ENCODE data around the gene NECTIN1.
"Not testable (repeated sequence)": the region's sequence is repeated elsewhere in the genome, so short reads cannot be mapped to it uniquely, and the experiment has no call there.

NECTIN1 gene

DNA sequence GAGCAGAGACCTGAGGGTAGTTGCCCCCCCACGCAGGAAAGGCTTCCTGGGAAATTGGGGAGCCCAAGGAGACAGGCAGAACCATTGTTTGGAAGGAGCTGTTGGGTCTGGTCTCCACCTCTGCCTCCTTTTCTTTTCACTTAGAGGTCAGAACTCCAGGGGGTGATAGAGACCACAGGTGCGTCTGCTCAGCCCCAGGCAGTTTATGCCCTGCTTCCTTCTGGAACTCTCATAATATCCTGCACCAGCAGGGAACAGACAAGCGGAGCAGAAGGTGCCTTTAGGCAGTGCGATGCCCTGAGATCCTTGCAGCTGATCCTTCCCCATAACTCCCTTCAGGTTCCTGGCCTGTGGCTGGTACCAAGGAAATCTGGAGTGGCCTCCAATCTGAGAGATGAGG, 120.2 kb downstream of the NECTIN1 start:
- Histone ChIP-seq H3K36me3 (ENCODE audit: control insufficient read depth, insufficient read depth, low read length) (no peaks in the 10 kb centered on the region), H3K4me1 (ENCODE audit: control insufficient read depth, insufficient read depth, low read length) (peaks cover 24% of the 10 kb centered on the region), H3K9me3 (ENCODE audit: control insufficient read depth, insufficient read depth, low read depth, low read length) (no peaks in the 10 kb centered on the region), H3K4me3 (ENCODE audit: low read depth, low read length) (no peak overlapping the region), H3K9ac (ENCODE audit: low read length) (no peak overlapping the region), H3K27ac (ENCODE audit: low read depth, low read length) (no peak overlapping the region), H3K27me3 (ENCODE audit: control insufficient read depth, insufficient read depth, low read length) (peaks cover 60% of the 10 kb centered on the region)

DNA sequence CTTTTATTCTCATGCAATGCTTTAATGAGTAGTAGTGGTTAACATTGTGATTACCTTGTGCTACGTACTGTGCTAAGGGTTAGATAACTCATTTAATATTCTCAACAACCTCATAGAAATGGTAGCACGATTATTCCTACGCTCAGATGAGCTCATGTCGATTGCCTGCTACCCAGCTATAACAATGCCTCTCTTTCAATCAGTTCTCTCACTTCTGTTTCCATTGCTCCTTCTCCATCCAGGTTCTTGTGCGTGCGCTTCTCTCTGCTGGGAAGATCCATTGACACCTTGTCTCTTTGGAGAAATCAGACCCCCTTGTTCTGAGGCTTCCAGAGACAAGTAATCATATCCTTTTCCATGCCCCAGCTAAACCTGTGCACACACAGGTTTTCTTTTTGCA, 120.8 kb downstream of the NECTIN1 start:
- 0 out of 2 replicates have a peak overlapping the region, but pooled peaks have one; percentile 18 for H3K4me3 ChIP-seq (ENCODE audit: low read depth, low read length)
- no peak overlapping the region for H3K27ac ChIP-seq (ENCODE audit: low read depth, low read length)

DNA sequence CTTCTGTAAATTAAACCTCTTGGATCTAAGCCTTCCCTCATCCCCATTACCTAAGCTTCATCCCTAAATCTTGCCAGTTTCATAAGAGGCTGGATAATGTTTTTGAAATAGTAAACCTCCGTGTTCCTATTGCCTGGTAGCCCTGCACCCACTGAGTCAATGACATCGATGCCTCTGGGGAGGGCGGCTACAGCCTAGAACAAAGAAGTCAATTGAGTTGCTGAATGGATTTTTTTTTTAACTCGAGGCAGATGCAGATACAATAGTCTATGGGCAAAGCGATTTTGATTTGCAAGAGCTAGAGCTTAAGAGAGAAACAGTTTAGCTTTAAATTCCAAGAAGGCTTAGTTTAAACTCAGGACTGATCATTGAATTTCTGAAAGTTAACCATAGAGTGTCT, 121.3 kb downstream of the NECTIN1 start:
- H3K9me3 ChIP-seq (ENCODE audit: control insufficient read depth, insufficient read depth, low read depth, low read length): no peaks in the 10 kb centered on the region
- 0 out of 2 replicates have a peak overlapping the region, but pooled peaks have one; percentile 18 for H3K4me3 ChIP-seq (ENCODE audit: low read depth, low read length)
- no peaks in the 10 kb centered on the region for H3K36me3 ChIP-seq (ENCODE audit: control insufficient read depth, insufficient read depth, low read length)
- no peak overlapping the region for H3K27ac ChIP-seq (ENCODE audit: low read depth, low read length)
- H3K27me3 ChIP-seq (ENCODE audit: control insufficient read depth, insufficient read depth, low read length): peaks cover 60% of the 10 kb centered on the region
- H3K9ac ChIP-seq (ENCODE audit: low read length): no peak overlapping the region
- H3K4me1 ChIP-seq (ENCODE audit: control insufficient read depth, insufficient read depth, low read length): peaks cover 17% of the 10 kb centered on the region

More for the DNA sequence above, 120.8 kb downstream of the NECTIN1 start:
- H3K9ac ChIP-seq (ENCODE audit: low read length): no peak overlapping the region
- H3K36me3 ChIP-seq (ENCODE audit: control insufficient read depth, insufficient read depth, low read length): no peaks in the 10 kb centered on the region
- peaks cover 20% of the 10 kb centered on the region for H3K4me1 ChIP-seq (ENCODE audit: control insufficient read depth, insufficient read depth, low read length)
- no peaks in the 10 kb centered on the region for H3K9me3 ChIP-seq (ENCODE audit: control insufficient read depth, insufficient read depth, low read depth, low read length)
- H3K27me3 ChIP-seq (ENCODE audit: control insufficient read depth, insufficient read depth, low read length): peaks cover 63% of the 10 kb centered on the region

DNA sequence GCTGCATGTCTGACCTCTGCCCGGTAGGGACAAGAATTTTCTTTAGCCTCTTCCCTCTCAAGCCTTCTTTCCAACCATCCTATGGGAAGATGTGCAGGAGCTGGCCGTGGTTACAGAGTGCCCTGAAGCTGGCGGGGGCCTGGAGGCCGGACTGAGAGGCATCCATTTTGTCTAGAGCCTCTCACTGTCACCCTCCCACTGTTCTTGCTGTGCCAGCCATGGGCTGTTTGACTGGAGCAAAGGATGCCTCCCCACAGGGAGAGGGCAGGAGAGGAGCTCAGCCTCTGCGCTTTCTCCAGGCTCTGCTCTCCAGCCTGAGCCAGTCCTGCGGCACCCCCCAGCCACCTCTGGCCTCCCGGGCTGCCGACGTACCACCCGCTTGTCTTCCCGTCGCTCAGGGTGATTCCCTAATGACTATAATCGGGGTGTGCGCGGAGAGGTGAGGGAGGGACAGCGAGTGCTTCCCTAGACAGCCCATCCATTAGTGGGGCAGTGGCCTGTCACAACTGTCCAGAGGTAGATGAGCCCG, 123.8 kb downstream of the NECTIN1 start:
- Histone ChIP-seq H3K27me3 (ENCODE audit: control insufficient read depth, insufficient read depth, low read length) (peaks cover 54% of the 10 kb centered on the region), H3K9me3 (ENCODE audit: control insufficient read depth, insufficient read depth, low read depth, low read length) (no peaks in the 10 kb centered on the region), H3K36me3 (ENCODE audit: control insufficient read depth, insufficient read depth, low read length) (no peaks in the 10 kb centered on the region), H3K4me1 (ENCODE audit: control insufficient read depth, insufficient read depth, low read length) (peaks cover 21% of the 10 kb centered on the region), H3K4me3 (ENCODE audit: low read depth, low read length) (no peak overlapping the region), H3K9ac (ENCODE audit: low read length) (no peak overlapping the region), H3K27ac (ENCODE audit: low read depth, low read length) (no peak overlapping the region)

DNA sequence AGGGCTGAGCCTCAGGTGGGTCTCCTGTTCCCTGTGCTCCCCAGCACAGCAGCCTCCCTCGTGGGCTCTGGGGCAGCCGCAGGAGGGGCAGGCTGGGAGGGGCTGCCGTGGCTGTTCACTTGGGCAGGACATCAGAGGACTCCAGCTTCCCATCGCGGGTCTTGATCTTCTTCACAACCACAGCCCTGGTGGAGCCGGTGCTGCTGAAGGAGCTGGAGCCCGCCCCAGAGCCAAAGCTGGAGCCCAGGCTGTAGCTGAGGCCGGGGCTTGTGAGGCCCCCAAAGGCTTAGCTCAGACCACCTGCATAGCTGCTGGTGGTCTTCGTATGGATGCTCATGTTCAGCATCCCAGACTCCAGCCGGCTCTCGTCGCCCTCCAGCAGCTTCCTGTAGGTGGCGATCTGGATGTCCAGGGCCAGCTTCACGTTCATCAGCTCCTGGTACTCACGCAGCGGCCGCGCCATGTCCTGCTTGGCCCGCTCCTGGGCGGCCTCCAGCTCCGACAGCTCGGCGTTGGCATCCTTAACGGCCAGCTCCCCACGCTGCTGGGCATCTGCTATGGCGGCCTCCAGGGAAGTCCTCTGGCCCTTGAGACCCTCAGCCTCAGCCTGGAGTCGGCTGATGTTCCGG, 126.1 kb downstream of the NECTIN1 start:
- Histone ChIP-seq H3K4me3 (ENCODE audit: low read depth, low read length) (no peak overlapping the region), H3K9ac (ENCODE audit: low read length) (no peak overlapping the region), H3K27ac (ENCODE audit: low read depth, low read length) (no peak overlapping the region), H3K27me3 (ENCODE audit: control insufficient read depth, insufficient read depth, low read length) (peaks cover 39% of the 10 kb centered on the region), H3K9me3 (ENCODE audit: control insufficient read depth, insufficient read depth, low read depth, low read length) (no peaks in the 10 kb centered on the region), H3K36me3 (ENCODE audit: control insufficient read depth, insufficient read depth, low read length) (no peaks in the 10 kb centered on the region), H3K4me1 (ENCODE audit: control insufficient read depth, insufficient read depth, low read length) (peaks cover 12% of the 10 kb centered on the region)

DNA sequence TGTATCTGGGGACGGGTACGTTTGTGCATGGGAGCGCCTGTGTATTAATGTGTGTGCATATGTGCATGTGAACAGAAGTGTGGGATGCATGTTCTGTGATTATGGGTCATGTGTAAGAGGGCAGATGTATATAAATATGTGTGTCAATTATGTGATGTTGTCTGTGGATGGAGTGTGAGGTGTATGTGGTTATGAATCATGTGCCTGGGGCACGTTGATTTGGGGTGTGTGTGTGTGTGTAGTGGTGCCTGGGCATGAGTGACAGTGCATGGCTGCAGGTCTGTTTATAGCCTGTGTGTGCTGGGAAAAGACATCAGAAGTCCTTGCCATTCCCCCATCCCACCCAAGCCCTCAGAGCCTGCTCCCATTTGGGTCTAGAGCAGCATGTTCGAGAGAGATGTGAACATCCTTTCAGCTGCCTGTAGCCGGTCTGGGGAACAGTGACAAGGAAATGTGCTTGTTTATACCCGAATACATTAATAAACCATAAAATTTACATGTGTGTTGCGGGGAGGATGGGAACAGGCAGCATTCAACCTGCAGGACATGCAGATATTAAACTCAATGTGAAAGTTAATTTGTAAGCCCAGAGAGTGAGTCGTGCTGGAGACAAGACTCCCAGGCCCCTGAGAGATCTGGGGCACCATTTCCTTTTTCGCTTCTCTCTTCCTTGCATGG, 129.0 kb downstream of the NECTIN1 start:
- peaks cover 7% of the 10 kb centered on the region; the same call in 1 of the 2 replicates for H3K4me1 ChIP-seq (ENCODE audit: control insufficient read depth, insufficient read depth, low read length)
- no peak overlapping the region for H3K27ac ChIP-seq (ENCODE audit: low read depth, low read length)
- H3K9ac ChIP-seq (ENCODE audit: low read length): no peak overlapping the region
- H3K4me3 ChIP-seq (ENCODE audit: low read depth, low read length): no peak overlapping the region
- H3K9me3 ChIP-seq (ENCODE audit: control insufficient read depth, insufficient read depth, low read depth, low read length): no peaks in the 10 kb centered on the region
- no peaks in the 10 kb centered on the region for H3K36me3 ChIP-seq (ENCODE audit: control insufficient read depth, insufficient read depth, low read length)
- peaks cover 13% of the 10 kb centered on the region; the same call in 1 of the 2 replicates for H3K27me3 ChIP-seq (ENCODE audit: control insufficient read depth, insufficient read depth, low read length)

DNA sequence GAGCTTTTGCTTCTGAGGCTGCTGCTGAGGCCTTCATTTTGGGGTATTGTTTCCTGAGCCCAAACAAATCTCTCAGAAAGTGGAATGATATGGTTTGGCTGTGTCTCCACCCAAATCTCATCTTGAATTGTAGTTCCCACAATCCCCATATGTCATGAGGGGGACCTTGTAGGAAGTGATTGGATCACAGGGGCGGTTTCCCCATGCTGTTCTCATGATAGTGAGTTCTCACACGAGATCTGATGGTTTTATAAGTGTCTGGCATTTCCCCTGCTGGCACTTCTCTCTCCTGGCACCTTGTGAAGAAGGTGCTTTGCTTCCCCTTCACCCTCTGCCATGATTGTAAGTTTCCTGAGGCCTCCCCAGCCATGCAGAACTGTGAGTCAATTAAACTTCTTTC, 133.1 kb downstream of the NECTIN1 start:
- not testable (repeated sequence) for H3K4me3 ChIP-seq (ENCODE audit: low read depth, low read length); H3K36me3 ChIP-seq (ENCODE audit: control insufficient read depth, insufficient read depth, low read length); H3K27me3 ChIP-seq (ENCODE audit: control insufficient read depth, insufficient read depth, low read length); H3K9ac ChIP-seq (ENCODE audit: low read length); H3K9me3 ChIP-seq (ENCODE audit: control insufficient read depth, insufficient read depth, low read depth, low read length); H3K27ac ChIP-seq (ENCODE audit: low read depth, low read length)
- H3K4me1 ChIP-seq (ENCODE audit: control insufficient read depth, insufficient read depth, low read length): peaks cover 11% of the 10 kb centered on the region

DNA sequence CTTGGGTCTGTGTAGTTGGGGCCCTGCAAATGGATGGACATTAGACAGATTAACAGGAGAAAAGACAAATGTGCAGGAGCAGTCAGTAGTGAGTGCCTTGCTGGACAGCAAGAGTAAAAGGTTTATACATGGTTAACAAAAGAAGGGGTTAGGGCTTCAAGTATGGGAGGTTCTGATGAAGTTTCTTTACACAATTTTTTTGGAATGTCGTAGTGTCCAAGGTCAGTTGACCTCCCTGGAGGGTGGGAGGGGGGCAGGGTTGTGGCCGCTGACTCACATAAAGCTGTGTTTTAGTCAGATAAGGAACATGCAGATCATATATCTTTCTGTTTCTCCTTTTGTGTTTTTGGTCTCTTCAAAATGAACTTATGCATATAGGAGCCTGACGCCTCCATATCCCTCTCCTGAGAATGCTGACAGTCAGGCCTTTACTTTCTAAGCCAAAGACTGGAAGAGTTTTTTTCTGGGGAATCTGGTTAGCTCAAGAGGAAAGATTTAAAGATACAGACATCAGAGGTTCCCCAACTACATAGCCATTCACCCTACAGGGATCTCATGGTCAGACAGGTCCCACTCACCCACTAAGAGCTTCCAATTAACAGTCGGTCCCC, 134.3 kb downstream of the NECTIN1 start:
- Histone ChIP-seq H3K4me1 (ENCODE audit: control insufficient read depth, insufficient read depth, low read length) (peaks cover 21% of the 10 kb centered on the region), H3K27me3 (ENCODE audit: control insufficient read depth, insufficient read depth, low read length) (no peaks in the 10 kb centered on the region), H3K27ac (ENCODE audit: low read depth, low read length) (no peak overlapping the region), H3K36me3 (ENCODE audit: control insufficient read depth, insufficient read depth, low read length) (no peaks in the 10 kb centered on the region), H3K9me3 (ENCODE audit: control insufficient read depth, insufficient read depth, low read depth, low read length) (peaks cover 6% of the 10 kb centered on the region; the same call in 1 of the 2 replicates), H3K9ac (ENCODE audit: low read length) (no peak overlapping the region), H3K4me3 (ENCODE audit: low read depth, low read length) (no peak overlapping the region)

DNA sequence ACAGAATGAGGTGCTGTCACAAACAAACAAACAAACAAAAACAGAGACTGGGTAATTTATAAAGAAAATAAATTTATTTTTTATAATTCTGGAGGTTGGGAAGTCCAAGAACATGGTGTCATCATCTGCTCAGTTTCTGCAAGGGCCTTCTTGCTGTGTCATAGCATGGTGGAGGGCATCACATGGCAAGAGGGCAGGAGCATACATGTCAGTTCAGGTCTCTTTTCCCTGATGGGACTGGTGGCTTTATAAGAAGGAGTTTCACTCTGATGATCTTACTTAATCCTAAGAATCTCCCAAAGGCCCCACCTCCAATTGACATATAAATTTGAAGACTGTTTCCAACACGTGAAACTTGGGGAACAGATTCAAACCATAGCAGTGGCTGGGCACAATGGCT, 135.7 kb downstream of the NECTIN1 start:
- peaks cover 24% of the 10 kb centered on the region for H3K4me1 ChIP-seq (ENCODE audit: control insufficient read depth, insufficient read depth, low read length)
- H3K4me3 ChIP-seq (ENCODE audit: low read depth, low read length): no peak overlapping the region
- H3K27ac ChIP-seq (ENCODE audit: low read depth, low read length): no peak overlapping the region
- H3K36me3 ChIP-seq (ENCODE audit: control insufficient read depth, insufficient read depth, low read length): no peaks in the 10 kb centered on the region
- no peak overlapping the region for H3K9ac ChIP-seq (ENCODE audit: low read length)
- H3K27me3 ChIP-seq (ENCODE audit: control insufficient read depth, insufficient read depth, low read length): no peaks in the 10 kb centered on the region
- peaks cover 6% of the 10 kb centered on the region; the same call in 1 of the 2 replicates for H3K9me3 ChIP-seq (ENCODE audit: control insufficient read depth, insufficient read depth, low read depth, low read length)

DNA sequence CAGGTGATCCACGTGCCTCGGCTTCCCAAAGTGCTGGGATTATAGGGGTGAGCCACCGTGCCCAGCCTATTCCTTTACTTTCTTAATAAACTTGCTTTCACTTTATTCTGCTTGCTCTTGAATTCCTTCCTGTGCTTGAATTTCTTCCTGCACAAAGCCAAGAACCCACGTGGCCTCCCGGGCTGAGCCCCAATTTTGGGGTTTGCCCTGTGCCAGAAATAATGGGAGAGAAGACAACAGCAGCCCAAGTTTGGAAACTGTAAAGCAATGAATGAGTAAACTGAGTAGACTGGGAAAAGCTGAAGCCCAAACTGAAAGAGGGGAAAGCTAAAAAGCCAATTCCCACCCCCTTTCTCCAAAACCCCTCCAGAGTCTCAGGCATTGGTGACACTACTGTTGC, 136.4 kb downstream of the NECTIN1 start:
- no peak overlapping the region for H3K9ac ChIP-seq (ENCODE audit: low read length)
- H3K36me3 ChIP-seq (ENCODE audit: control insufficient read depth, insufficient read depth, low read length): no peaks in the 10 kb centered on the region
- H3K4me3 ChIP-seq (ENCODE audit: low read depth, low read length): no peak overlapping the region
- no peak overlapping the region for H3K27ac ChIP-seq (ENCODE audit: low read depth, low read length)
- H3K9me3 ChIP-seq (ENCODE audit: control insufficient read depth, insufficient read depth, low read depth, low read length): peaks cover 12% of the 10 kb centered on the region
- H3K27me3 ChIP-seq (ENCODE audit: control insufficient read depth, insufficient read depth, low read length): no peaks in the 10 kb centered on the region
- H3K4me1 ChIP-seq (ENCODE audit: control insufficient read depth, insufficient read depth, low read length): peaks cover 23% of the 10 kb centered on the region

DNA sequence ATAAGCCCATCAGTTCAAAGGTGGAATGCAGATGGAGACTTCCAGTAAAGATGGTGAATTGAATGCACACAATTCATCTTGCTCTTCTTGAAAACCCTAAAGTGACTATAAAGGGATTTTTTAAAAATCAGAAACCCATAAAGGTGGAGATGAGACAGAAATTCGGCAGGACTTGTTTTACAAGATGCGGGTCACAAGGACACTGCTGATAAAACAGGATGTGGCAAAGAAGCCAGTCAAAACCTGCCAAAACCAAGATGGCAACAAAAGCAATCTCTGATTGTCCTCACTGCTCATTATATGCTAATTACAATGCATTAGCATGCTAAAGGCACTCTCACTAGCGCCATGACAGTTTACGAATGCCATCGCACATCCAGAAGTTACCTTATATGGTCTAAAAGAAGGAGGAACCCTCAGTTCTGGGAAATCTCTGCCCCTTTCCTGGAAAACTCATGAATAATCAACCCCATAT, 137.1 kb downstream of the NECTIN1 start:
- no peaks in the 10 kb centered on the region for H3K27me3 ChIP-seq (ENCODE audit: control insufficient read depth, insufficient read depth, low read length)
- no peaks in the 10 kb centered on the region for H3K36me3 ChIP-seq (ENCODE audit: control insufficient read depth, insufficient read depth, low read length)
- peaks cover 12% of the 10 kb centered on the region for H3K9me3 ChIP-seq (ENCODE audit: control insufficient read depth, insufficient read depth, low read depth, low read length)
- no peak overlapping the region for H3K9ac ChIP-seq (ENCODE audit: low read length)
- peaks cover 23% of the 10 kb centered on the region for H3K4me1 ChIP-seq (ENCODE audit: control insufficient read depth, insufficient read depth, low read length)
- H3K27ac ChIP-seq (ENCODE audit: low read depth, low read length): peak overlapping the region; percentile 78
- no peak overlapping the region for H3K4me3 ChIP-seq (ENCODE audit: low read depth, low read length)

Data from HUES6 (cell line).